Mononuclear cell (primary cell): ENCODE data around the gene MOSPD3. TPM values are rescaled to one million over a fixed set of nuclear protein-coding genes. Genes with fewer than 3 reads are reported as not detected.
"Not testable (repeated sequence)": the region's sequence is repeated elsewhere in the genome, so short reads cannot be mapped to it uniquely, and the experiment has no call there.

ENCODE experiments used
- H3K27me3 ChIP-seq: 2 replicates; pipeline ENCODE4 v1.6.0; 2011; ENCODE audit warnings: low read length, control low read depth; ENCODE audit not compliant: insufficient read depth
- H3K4me1 ChIP-seq: 2 replicates; pipeline ENCODE4 v1.5.1; 2011; ENCODE audit warnings: mild to moderate bottlenecking, low read length, control low read depth; ENCODE audit not compliant: insufficient read depth
- H3K4me3 ChIP-seq: 2 replicates; pipeline ENCODE4 v1.5.1; 2011; ENCODE audit warnings: mild to moderate bottlenecking, low read length, moderate library complexity
- H3K9me3 ChIP-seq: 2 replicates; pipeline ENCODE4 v1.5.1; 2011; ENCODE audit warnings: low read depth, mild to moderate bottlenecking, control low read depth, low read length
- total RNA-seq: library from RNA; depleted of rRNA; stranded (reverse); fragments of >200 nt; gene quantifications from one replicate; pipeline ENCODE4 v1.2.3, GENCODE V29; 2012

The MOSPD3 gene, protein sequence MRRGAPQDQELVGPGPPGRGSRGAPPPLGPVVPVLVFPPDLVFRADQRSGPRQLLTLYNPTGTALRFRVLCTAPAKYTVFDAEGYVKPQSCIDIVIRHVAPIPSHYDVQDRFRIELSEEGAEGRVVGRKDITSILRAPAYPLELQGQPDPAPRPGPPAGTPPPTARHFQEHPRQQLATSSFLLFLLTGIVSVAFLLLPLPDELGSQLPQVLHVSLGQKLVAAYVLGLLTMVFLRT
- 6.2 TPM for total RNA-seq

DNA sequence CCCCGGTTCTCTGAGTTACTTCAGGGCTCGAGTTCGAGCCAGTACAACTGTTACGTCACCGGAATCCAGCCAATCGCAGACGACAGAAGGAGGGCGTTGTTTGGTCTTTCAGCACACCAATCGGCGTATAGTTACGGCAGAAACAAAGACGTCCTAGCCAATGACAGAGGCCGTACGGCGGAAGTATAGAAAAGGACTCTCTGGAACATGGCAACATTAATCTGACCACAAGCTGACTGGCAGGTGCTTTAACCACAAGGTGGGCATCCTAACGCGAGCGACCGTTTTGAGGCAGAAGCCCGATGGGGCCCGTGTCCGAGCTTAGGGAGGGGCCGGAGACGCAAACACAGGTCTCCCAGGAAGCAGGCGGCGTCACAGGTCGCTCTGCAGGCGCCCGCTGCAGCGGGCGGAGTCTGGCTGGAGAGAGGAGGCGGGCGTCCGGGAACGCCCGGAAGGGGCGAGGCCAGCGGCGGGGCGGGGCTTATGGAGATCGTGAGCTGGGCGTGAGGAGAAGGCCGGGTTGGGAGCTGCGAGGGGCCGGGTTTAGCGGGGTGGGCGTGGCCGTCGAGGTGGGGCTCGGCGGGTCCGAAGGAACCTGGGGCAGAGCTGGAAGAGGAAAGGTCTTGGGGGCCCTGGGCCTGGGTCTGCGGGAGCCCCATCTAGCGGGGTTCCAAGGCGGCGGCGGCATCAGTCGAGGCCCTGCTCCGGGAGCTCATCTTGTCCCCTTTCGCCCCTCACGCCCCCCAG, at the start of gene MOSPD3:
TSS of gene MOSPD3 (plus strand) at position 558 of the 747 bp plus-strand sequence. CDS start 252 bp downstream, outside the sequence.
- no peaks in the 10 kb centered on the region for H3K27me3 ChIP-seq
- H3K4me1 ChIP-seq: peaks cover 27% of the 10 kb centered on the region
- H3K9me3 ChIP-seq: no peaks in the 10 kb centered on the region
- peak within 1 kb of the TSS; percentile 68 for H3K4me3 ChIP-seq

DNA sequence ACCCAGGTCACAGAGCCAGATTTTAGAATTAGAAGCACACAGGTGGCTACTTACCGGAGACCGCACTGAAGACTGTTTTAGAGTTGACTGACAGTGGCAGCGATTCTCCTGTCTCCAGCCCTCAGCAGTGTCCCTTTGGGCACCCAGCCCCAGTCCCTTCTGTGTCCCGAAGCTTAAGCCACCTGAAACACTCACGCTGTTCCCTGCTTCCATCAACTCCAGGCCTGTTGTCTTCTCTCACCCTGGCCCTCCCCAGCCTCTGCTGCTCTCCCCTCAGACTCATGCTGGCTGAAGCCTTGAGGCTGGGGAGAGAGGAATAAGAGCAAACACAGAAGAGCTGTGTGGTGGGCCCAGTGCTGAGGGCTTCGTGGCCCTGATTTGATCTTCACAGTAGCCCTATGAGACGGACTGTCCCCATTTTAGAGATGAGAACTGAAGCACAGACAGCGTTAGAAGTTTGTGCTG, 49.2 kb upstream of the MOSPD3 start:
- Histone ChIP-seq H3K4me3 (no peak overlapping the region), H3K9me3 (no peaks in the 10 kb centered on the region), H3K27me3 (no peaks in the 10 kb centered on the region), H3K4me1 (peaks cover 11% of the 10 kb centered on the region)

DNA sequence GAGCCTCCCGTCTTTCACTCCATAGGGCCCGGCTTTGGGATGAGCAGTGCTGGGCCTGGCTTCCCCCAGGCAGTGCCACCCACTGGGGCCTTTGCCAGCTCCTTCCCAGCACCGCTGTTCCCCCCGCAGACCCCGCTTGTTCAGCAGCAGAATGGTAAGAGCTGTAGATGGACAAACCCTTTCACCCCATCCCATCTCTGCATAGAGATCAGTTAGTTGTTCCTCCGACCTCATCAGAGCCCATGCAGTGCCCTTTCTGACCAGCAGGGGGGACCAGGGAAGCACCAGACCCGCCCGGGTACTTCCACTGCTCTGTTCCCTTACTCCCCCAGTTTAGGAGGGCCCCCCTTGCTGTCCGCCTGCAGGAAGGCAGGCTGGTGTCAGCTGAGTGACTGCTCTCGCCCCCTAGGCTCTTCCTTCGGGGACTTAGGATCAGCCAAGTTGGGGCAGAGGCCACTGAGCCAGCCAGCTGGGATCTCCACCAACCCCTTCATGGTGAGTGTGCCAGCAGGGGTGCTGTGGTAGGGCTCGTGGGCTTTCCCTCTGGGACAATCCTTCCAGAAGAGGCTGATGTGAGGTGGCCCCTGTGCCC, 48.4 kb upstream of the MOSPD3 start:
- Histone ChIP-seq H3K4me1 (peaks cover 17% of the 10 kb centered on the region), H3K9me3 (no peaks in the 10 kb centered on the region), H3K4me3 (no peak overlapping the region), H3K27me3 (no peaks in the 10 kb centered on the region)

DNA sequence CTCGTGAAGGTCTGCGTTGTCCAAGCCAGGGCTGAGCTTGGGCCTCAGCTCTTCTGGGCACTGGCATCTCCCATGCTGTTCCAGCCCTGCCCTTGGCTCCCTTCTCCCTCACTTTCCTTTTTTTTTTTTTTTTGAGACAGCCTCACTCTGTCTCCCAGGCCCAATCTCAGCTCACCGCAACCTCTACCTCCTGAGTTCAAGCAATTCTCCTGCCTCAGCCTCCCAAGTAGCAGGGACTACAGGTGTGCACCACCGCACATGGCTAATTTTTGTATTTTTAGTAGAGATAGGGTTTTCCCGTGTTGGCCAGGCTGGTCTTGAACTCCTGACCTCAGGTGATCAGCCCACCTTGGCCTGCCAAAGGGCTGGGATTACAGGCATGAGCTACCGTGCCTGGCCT, 47.9 kb upstream of the MOSPD3 start:
- H3K9me3 ChIP-seq, H3K27me3 ChIP-seq, H3K4me3 ChIP-seq: not testable (repeated sequence)
- peaks cover 22% of the 10 kb centered on the region for H3K4me1 ChIP-seq

DNA sequence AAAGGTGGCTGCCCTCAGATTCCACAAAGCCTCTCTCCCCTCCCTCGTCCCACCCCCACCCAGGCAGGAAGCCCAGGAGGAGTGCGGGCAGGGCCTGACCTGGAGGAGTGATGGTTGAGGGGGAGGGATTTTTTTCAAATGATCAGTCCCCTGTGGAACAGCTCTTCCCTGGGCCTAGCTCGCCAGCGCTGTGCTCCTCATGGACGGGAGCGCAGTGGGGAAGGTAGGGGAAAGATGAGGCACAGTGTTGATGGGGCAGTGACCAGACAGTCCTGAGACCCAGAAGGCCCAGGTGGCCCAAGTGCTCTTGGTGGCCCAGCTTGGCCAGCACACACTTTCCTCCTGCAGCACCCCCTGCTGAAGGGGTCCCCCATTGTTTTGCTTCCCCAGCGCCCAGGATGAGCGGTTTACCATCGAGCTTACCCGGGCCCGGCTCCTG, 47.2 kb upstream of the MOSPD3 start:
- no peaks in the 10 kb centered on the region for H3K9me3 ChIP-seq
- no peaks in the 10 kb centered on the region for H3K27me3 ChIP-seq
- peaks cover 29% of the 10 kb centered on the region for H3K4me1 ChIP-seq
- H3K4me3 ChIP-seq: no peak overlapping the region

DNA sequence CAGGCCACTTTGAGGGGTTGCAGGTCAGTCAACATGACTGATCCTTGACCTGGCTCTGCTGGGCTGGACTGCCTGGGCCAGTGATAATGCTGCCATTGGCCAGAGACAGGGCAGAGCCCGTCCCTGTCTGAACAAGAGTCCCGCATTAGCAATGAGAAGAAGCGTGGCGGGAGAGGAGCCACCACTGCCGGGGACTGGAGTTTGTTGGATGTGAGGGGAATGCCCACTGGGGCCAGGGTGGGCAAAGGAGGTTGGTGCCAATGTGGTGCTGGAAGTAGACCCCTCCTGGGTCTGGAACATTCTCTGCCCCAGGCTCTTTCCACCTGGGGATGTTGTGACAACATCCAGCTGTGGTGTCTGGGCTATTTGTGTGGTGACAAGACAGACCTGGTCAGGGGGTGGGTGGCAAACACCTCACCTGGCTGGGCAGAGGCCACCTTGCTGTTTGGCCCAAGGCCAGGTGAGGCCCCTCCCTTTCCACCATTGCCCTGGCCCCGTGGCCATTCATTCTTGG, 46.3 kb upstream of the MOSPD3 start:
- Histone ChIP-seq H3K4me1 (peaks cover 38% of the 10 kb centered on the region), H3K27me3 (no peaks in the 10 kb centered on the region), H3K4me3 (no peak overlapping the region), H3K9me3 (no peaks in the 10 kb centered on the region)

DNA sequence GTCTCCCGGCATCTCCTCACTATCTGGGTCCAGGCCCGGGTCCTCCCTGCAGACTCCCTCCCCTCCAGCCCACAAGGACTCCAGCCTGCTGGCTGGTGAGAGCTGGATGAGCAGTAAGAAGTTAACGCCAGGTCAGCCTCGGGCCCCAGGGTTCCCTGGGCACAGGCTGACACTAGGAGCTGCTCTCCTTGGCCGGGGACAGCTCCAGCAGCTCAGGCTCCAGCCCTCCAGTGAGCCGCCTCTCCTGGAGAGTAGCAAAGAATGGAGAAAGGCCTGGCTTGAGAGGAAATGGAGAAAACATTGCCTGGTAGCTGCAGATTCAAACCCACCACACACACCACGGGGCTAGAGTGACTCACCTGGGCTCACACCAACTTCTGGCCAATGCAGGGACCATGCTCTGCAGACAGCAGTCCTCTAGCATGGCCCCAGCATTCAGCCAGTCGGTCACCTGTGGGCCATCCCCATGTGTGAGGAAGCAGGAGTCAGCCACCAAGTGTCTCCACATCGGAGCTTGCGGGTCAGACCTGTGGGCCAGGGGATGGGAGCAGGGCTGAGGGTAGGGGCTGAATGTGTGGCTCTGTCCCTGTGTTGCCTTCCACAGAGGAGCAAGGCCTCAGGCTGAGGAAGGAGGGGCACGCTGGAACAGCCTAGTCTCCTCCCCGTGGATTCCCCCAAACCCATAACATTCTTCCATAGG, 45.2 kb upstream of the MOSPD3 start:
- peaks cover 47% of the 10 kb centered on the region for H3K4me1 ChIP-seq
- no peaks in the 10 kb centered on the region for H3K9me3 ChIP-seq
- H3K27me3 ChIP-seq: no peaks in the 10 kb centered on the region
- H3K4me3 ChIP-seq: no peak overlapping the region

DNA sequence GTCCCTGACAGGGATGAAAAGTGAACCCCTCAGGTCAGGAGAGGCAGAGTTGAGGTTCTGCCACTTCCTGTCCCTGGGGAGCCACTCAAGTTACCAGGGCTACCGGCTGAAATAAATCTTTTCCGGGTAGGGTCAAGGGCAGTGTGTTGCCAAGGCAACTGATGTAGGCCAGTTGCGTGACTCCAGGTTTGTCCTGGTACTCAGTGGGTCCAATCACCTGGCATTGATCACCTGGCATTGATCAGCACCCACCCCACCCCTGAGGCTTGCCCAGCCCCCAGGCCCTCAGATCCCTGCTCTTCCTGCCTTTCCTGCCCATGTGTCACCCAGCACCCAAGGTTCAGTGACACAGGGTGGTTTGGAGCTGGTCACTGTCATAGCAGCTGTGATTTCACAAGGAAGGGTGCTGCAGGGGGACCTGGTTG, 44.6 kb upstream of the MOSPD3 start:
- no peak overlapping the region for H3K4me3 ChIP-seq
- peaks cover 47% of the 10 kb centered on the region for H3K4me1 ChIP-seq
- no peaks in the 10 kb centered on the region for H3K27me3 ChIP-seq
- no peaks in the 10 kb centered on the region for H3K9me3 ChIP-seq

DNA sequence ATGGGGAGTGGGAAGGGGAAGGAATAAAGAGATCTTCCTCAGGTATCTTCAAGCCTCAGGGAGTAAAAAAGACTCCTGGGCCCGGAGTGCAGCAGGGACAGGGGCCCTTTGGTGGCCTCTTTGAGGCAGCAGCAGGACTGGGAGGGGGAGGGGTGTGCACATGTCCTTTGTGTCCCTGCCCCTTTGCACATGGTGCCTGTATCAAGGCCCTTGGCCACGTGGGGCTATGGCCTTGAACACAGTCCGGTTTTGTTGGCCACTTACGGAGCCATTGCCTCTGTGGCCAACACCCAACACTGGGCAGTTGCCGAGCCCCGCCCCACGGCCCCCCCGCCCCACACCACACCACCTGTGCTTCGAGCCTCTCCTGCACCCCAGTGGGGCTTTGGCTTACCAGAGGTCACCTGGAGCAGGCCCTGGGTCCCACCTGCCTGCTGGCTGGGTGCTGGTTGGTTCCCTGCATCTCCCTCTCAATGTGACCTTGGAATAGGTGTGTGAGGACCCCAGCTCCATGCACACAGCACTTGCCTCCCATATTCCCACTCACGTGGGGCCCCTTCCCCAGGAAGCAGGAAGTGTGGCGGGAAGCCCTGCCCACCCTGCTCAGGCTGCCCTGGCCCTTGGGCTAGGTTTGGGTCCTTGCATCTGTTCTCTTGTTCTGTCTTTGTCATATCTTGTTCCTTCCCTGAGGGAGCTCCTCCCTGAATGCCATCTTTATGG, 44.0 kb upstream of the MOSPD3 start:
- no peaks in the 10 kb centered on the region for H3K9me3 ChIP-seq
- H3K27me3 ChIP-seq: no peaks in the 10 kb centered on the region
- H3K4me1 ChIP-seq: peaks cover 47% of the 10 kb centered on the region
- no peak overlapping the region for H3K4me3 ChIP-seq

DNA sequence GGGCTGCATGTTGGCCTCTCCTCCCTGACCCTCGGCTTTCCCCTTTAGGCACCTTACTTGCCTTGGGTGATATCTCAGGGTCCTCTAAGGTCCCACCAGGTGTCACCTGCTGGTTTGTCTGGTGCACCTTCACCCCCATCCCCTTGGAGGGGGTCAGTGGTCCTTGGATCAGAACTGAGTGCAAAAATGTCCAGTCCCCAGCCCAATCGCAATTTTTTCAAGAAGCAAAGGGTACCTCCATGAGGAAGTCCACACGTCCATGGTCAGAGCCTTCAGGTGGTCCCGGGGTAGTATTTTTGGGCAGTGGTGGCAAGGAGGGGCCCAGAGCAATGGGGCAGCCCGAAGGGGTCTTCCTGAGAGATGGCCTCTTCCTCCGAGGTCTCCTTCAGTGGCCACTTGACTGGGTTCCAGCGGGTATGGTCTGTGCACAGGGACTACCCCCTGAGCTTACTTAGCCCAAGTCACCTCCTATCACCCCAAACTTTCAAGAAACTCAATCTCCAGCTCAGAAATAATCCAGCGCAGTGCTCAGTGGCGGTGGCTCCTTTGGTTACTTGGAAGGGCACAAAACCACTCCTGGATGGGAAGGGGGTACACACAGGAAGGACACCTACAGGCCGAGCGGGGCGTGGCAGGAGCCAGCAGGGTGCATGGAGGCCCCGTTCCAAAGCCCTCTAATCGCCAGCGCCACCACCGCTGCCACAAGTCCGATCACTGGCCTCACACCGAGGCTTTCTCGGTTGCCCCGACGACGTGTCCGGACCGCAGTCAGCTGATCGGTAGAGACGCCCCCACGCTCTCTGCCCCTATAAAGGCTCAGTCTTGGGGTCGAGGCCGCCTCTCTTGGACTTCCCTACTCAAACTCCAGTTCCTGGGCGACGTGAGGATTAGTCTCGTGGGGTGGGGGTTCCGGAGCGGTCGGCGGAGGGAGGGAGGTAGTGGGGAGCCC, 43.2 kb upstream of the MOSPD3 start:
- H3K27me3 ChIP-seq: no peaks in the 10 kb centered on the region
- no peak overlapping the region for H3K4me3 ChIP-seq
- peaks cover 43% of the 10 kb centered on the region for H3K4me1 ChIP-seq
- no peaks in the 10 kb centered on the region for H3K9me3 ChIP-seq

DNA sequence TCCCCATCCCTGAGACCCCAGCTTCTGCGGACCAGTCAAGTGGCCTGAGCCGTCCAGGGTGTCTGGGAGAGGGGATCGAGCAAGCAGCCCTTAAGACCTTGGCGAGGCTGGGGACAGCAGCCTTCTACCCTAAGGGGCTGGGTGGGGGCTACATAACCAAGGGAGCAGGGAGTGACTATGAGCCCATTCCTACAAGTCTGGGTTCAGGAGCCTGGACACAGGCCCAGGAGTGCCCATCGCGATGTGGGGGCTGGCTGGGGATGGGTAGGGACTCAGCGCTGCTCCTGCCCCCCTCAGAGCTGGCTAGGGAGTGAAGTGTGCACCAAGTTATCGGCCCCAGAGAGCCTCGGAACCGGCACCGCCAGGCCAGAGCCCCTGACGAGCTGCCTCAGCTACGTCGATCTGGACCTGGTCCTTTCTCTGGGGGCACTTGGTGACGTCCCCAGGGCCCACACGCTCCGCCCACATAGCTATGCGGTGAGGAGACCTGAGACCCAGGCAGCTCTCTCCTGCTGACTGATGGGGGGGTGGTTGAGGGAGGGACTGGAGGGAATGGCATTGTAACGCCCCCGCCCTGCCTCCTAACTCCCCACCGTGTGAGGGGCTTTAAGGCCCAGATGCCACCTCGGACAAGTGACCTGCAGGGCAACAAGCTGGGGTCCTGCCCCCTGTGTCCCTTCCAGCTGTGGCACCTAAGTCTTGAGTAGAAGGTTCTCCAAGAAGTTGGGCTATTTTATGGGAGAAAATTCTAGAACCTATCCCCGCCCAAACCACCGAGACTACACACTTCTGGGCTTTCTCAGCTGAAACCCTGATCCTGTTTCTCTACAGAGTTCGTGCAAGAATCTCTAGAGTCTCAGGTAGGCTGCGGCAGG, 41.1 kb upstream of the MOSPD3 start:
- no peak overlapping the region for H3K4me3 ChIP-seq
- H3K9me3 ChIP-seq: no peaks in the 10 kb centered on the region
- H3K27me3 ChIP-seq: no peaks in the 10 kb centered on the region
- peaks cover 43% of the 10 kb centered on the region for H3K4me1 ChIP-seq

DNA sequence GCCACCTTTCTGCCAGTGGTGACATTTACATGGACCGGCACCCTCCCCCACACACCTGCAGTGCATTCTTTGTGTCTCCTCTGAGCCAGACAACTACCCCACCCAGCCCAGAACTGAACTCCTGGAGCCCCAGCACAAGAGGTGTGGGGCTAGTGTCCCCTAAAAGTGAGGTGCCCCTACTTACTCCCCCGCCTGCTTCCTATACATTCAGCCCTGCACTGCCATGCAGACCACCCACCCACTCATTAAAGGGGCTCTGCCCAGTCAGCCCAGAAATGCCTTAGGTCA, 40.6 kb upstream of the MOSPD3 start:
- Histone ChIP-seq H3K9me3 (no peaks in the 10 kb centered on the region), H3K4me3 (no peak overlapping the region), H3K27me3 (no peaks in the 10 kb centered on the region), H3K4me1 (peaks cover 43% of the 10 kb centered on the region)
